ENCODE measurements around the gene ZMIZ2.

DNA sequence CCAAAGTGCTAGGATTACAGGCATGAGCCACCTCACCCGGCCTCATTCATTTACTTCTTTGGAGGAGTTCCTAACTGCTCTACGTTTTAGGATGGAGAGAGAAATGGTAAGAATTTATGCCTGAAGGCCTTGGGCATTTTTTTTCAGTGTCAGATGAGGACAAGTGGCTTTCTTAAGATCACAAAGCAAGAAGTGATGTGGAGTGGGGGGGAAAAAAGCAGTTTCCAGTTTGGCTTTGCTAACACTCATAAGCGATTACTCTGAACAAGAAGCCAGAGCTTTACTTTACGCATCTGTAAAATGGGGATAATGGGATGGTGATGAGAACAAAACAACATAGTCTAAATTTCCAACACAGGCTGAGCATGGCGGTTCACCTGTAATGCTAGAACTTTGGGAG, 45.3 kb downstream of the ZMIZ2 start:
- TF ChIP-seq, protein P1, sequence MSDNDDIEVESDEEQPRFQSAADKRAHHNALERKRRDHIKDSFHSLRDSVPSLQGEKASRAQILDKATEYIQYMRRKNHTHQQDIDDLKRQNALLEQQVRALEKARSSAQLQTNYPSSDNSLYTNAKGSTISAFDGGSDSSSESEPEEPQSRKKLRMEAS (IDR thresholded peaks at IDR 0.05), result no peak
- TF ChIP-seq CEBPB (IDR thresholded peaks at IDR 0.05), result no peak
- no peak for TF ChIP-seq EGR1 (IDR thresholded peaks at IDR 0.05)
- TF ChIP-seq, protein P2, sequence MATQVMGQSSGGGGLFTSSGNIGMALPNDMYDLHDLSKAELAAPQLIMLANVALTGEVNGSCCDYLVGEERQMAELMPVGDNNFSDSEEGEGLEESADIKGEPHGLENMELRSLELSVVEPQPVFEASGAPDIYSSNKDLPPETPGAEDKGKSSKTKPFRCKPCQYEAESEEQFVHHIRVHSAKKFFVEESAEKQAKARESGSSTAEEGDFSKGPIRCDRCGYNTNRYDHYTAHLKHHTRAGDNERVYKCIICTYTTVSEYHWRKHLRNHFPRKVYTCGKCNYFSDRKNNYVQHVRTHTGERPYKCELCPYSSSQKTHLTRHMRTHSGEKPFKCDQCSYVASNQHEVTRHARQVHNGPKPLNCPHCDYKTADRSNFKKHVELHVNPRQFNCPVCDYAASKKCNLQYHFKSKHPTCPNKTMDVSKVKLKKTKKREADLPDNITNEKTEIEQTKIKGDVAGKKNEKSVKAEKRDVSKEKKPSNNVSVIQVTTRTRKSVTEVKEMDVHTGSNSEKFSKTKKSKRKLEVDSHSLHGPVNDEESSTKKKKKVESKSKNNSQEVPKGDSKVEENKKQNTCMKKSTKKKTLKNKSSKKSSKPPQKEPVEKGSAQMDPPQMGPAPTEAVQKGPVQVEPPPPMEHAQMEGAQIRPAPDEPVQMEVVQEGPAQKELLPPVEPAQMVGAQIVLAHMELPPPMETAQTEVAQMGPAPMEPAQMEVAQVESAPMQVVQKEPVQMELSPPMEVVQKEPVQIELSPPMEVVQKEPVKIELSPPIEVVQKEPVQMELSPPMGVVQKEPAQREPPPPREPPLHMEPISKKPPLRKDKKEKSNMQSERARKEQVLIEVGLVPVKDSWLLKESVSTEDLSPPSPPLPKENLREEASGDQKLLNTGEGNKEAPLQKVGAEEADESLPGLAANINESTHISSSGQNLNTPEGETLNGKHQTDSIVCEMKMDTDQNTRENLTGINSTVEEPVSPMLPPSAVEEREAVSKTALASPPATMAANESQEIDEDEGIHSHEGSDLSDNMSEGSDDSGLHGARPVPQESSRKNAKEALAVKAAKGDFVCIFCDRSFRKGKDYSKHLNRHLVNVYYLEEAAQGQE (IDR thresholded peaks at IDR 0.05; ENCODE audit: low read depth), result no peak
- TF ChIP-seq TAF1 (IDR thresholded peaks at IDR 0.05; ENCODE audit: low read depth), result no peak
- no peak for TF ChIP-seq TCF12 (IDR thresholded peaks at IDR 0.05; ENCODE audit: low read depth)
